Chondrocyte (in vitro differentiated cells): Measurements from ENCODE around the gene PLPP3. TPM values are rescaled to one million over a fixed set of nuclear protein-coding genes. Genes with fewer than 3 reads are reported as not detected.

Experiments used
- DNase-seq: peaks from one replicate; pipeline ENCODE4 v3.0.0; 2021; ENCODE audit warnings: mixed read lengths, low spot score
- H3K27ac Mint-ChIP-seq: one replicate; pipeline ENCODE4 v1.8.0; 2021; ENCODE audit warnings: mild to moderate bottlenecking, moderate library complexity, mixed read lengths; ENCODE audit not compliant: unreplicated experiment
- H3K27me3 Mint-ChIP-seq: 2 replicates; pipeline ENCODE4 v1.8.0; 2021; ENCODE audit warnings: low read depth, mixed read lengths
- H3K36me3 Mint-ChIP-seq: 2 replicates; pipeline ENCODE4 v1.8.0; 2021; ENCODE audit warnings: low read depth, mixed read lengths
- H3K4me1 Mint-ChIP-seq: 2 replicates; pipeline ENCODE4 v1.8.0; 2021; ENCODE audit warnings: low read depth, mild to moderate bottlenecking, mixed read lengths
- H3K4me3 Mint-ChIP-seq: one replicate; pipeline ENCODE4 v1.8.0; 2021; ENCODE audit warnings: mild to moderate bottlenecking, moderate library complexity, mixed read lengths; ENCODE audit not compliant: unreplicated experiment
- H3K9me3 Mint-ChIP-seq: 2 replicates; pipeline ENCODE4 v1.8.0; 2021; ENCODE audit warnings: low read depth, mixed read lengths
- CTCF ChIP-seq: fragments of 200-600 bp; sonication (generic); IDR thresholded peaks from 2 replicates; pipeline ENCODE4 v1.5.0; 2021; ENCODE audit warnings: antibody characterized with exemption, mild to moderate bottlenecking, moderate library complexity
- total RNA-seq: library from RNA; stranded (reverse); gene quantifications from 3 replicates; pipeline ENCODE4 v1.2.1, GENCODE V29; 2021

PLPP3 gene
- total RNA-seq, 1 donor from 2014 or later, result 20.5 TPM

- Mint-ChIP-seq H3K27ac (peak overlapping the region; percentile 90), H3K36me3 (no peaks in the 10 kb centered on the region), H3K27me3 (no peaks in the 10 kb centered on the region), H3K4me1 (peaks cover 42% of the 10 kb centered on the region), H3K4me3 (peak overlapping the region; percentile 97), H3K9me3 (no peaks in the 10 kb centered on the region)
- peak; percentile 92 for DNase-seq
- TF ChIP-seq CTCF, result no peak
These were observed 1.0 kb downstream of the PLPP3 start for GRCh38 chr1:56578138-56578962.

- Mint-ChIP-seq H3K36me3 (no peaks in the 10 kb centered on the region), H3K4me3 (peak overlapping the region; percentile 97), H3K27me3 (no peaks in the 10 kb centered on the region), H3K4me1 (peaks cover 48% of the 10 kb centered on the region), H3K9me3 (no peaks in the 10 kb centered on the region), H3K27ac (peak overlapping the region; percentile 90)
- TF ChIP-seq CTCF, result peak; percentile 58
- DNase-seq, result no peak
These were observed 1.8 kb downstream of the PLPP3 start for GRCh38 chr1:56577406-56578137.

- no peak for DNase-seq
- peak; percentile 79 for TF ChIP-seq CTCF
- no peaks in the 10 kb centered on the region for H3K27me3 Mint-ChIP-seq
- H3K9me3 Mint-ChIP-seq, result no peaks in the 10 kb centered on the region
- peaks cover 52% of the 10 kb centered on the region for H3K4me1 Mint-ChIP-seq
- peak overlapping the region; percentile 59 for H3K27ac Mint-ChIP-seq
- no peaks in the 10 kb centered on the region for H3K36me3 Mint-ChIP-seq
- peak overlapping the region; percentile 97 for H3K4me3 Mint-ChIP-seq
These were observed 2.4 kb downstream of the PLPP3 start for GRCh38 chr1:56576880-56577405.

GRCh38 chr1:56575865-56576264, 3.5 kb downstream of the PLPP3 start:
- Mint-ChIP-seq H3K4me1 (peaks cover 58% of the 10 kb centered on the region), H3K4me3 (no peak overlapping the region), H3K27ac (no peak overlapping the region), H3K27me3 (no peaks in the 10 kb centered on the region), H3K36me3 (no peaks in the 10 kb centered on the region), H3K9me3 (no peaks in the 10 kb centered on the region)
- no peak for DNase-seq
- TF ChIP-seq CTCF, result no peak

- Mint-ChIP-seq H3K27me3 (no peaks in the 10 kb centered on the region), H3K4me3 (no peak overlapping the region), H3K27ac (no peak overlapping the region), H3K4me1 (peaks cover 53% of the 10 kb centered on the region), H3K36me3 (no peaks in the 10 kb centered on the region), H3K9me3 (no peaks in the 10 kb centered on the region)
- TF ChIP-seq CTCF, result no peak
- no peak for DNase-seq
These were observed 4.6 kb downstream of the PLPP3 start for GRCh38 chr1:56574794-56575193.
